COLO668 (cell line): ENCODE data around the gene CNN3.

Experiments used
- DNase-seq: peaks from one replicate; lab custom pipeline; 2025; ENCODE audit not compliant: unreplicated experiment; lab: John Stamatoyannopoulos, UW

Gene CNN3

DNA sequence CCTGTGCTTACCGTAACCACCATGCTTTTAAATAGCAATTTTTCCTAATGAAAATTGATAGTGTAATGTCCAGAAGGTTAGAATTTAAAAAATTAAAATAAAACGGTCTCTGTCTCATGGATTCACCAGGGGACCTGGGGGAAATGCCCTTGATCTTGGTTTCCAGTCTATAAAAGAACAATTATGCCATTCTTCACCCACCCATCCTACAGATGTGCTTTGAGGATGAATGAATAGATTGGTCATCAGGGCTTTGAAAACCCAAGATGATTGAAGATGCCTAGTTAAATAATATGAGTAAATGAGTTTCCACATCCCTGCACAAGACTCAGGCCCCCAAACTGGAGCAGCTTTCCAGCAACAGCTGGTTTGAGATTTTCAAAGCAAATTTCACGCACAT, 38.7 kb downstream of the CNN3 start:
- no peak for DNase-seq

DNA sequence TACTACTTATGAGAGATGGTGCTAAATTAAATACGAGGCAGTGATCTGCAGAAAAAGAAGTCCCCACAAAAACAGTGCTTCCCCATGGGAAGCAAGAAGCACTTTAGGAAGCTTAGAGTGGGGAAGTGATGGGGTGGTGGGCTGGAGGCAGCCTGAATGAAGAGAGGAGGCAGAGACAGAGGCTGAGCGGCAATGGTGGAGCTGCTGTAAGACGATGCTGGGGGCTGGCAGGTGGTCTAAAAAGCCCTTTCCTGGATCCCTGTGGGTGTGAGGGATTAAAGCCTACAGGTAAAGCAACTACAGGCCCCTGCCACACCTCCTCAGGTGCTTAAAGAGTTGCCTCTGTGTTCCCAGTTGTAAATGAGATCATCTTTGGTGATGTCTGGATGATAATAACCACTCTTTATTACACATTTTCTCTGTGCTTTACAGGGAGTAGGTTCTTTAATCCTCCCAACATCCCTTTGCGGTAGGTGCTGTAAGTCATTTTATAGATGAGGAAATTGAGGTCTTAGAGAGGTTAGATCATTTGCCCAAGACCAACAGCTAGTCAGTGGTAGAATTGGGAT, 39.2 kb downstream of the CNN3 start:
- no peak for DNase-seq

DNA sequence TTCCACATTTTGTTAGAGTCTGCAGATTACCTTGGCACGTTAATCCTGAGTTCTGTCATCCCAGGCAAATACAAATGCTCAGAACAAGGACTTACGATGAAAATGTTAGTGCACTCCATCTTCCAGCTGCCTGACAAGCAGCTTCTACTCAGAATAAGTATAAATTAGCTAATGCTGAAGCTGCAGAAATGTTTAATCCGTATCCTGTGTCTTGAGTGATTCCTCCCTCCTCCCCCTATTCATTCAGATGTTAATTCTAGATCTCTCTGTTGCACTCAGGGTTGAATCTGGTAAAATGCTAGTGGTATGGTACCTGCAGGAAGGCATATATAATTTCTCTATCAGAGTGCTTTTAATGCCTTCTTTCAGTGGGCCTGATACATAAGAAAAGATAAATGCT, 39.8 kb downstream of the CNN3 start:
- no peak for DNase-seq

DNA sequence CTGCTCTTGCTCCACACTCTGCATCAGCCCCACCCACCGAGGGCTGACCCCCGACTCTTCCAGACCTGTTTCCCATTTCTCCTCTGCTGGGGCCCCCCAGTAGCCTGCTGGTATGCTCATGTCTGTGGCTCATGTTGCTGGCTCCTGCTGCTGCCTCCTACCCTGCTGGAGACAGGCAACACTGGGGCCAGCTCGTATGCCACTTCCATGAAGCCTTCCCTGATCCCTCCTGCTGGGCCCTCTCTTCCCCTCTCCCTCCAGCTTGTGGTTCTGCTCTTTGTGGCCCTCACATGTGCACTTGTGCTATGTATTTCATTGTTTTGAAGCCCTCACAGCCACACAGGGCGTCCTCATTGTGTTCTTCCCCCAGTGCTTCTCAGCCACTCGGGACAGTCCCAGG, 40.5 kb downstream of the CNN3 start:
- DNase-seq = no peak

DNA sequence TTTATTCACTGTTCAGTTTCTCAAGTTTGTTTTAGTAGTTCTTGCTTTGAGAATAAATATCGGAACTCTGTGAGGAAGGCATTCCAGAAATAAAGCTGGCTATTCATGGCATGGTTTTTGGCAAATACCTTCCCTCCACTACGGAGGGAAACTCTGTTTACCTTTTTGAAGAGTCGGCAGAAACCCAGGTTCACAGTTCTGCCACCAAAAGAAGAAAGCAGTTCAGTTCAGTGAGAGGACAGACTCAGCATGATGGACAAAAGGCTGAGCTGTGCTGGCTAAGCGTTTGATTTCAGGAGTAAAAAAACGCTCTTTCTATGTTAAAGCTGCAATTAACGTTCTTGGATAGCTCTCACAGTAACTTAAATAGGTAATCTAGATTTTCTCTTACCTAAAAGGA, 42.4 kb downstream of the CNN3 start:
- DNase-seq = no peak

DNA sequence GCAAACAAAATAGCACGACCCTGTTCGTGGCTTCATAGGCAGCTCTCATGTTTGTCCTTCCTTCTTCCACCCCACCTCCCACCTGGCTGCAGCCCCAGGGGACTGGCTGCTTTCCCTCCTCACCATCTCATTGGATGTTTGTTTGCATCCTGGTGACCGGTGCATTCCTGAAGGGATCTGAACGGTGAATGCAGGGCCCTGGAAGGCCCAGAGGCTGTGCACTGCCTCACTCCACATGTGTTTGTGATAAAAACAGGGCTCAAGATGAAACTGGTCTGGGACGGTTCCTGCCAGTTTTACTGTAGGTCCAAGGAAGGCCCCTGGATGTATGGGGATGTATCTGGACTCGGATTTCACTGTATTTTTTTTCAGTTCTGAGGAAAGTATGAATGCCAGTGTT, 42.8 kb downstream of the CNN3 start:
- no peak for DNase-seq

DNA sequence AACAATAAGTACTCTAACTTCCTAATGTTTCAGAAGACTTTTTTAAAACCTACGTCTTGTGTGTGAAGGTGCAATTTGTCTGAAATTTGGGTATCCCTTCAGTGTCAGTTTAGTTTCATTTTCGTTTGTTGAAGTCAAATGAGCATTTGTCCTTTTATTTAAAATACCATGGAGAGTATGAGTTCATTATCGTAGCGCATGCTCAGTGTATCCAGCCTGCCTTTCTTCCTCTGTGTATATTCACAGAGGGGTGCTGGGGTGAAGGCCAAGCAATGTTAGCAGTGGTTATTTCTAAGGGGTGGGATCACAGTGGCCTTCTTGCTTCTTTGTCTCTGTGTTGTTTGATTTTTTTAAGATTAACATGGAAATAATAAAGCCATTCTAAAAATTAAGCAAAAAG, 43.2 kb downstream of the CNN3 start:
- DNase-seq = no peak

DNA sequence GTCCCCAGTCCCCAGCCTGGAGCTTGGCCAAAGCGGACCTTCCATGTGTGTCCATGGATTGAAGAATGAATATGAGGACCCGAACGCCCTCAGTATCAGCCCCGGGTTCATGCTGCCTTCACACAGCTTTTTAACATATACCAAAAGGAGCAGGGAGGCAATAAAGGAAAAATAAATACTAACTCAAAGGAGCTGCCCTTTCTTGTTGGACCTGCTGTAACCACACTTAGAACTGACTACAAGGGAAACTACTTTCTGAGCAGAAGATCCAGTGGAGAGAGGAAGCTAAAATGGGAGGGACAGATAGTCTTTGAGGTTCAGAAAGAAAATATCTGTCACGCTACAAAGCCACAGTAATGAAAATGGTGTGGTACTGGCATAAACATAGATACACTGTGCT, 48.6 kb downstream of the CNN3 start:
- no peak for DNase-seq

DNA sequence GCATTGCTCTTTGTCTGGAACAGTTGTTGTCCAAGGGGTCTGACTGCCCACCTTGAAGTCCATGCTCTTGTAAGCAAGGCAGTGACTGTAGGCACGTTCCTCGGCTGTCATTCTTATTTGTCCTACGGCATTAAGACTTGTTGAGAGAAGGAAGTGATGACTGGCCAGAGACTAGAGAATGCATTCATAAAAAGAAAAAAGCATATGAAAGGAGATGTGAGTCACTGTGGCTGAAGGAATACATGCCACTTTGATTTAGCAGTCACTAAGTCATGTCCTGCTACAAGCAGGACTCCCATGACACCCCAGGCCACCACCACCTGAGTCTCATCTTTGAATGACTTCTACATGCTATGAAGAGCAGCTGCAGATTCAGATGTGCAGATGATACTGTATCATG, 50.5 kb downstream of the CNN3 start:
- no peak for DNase-seq

DNA sequence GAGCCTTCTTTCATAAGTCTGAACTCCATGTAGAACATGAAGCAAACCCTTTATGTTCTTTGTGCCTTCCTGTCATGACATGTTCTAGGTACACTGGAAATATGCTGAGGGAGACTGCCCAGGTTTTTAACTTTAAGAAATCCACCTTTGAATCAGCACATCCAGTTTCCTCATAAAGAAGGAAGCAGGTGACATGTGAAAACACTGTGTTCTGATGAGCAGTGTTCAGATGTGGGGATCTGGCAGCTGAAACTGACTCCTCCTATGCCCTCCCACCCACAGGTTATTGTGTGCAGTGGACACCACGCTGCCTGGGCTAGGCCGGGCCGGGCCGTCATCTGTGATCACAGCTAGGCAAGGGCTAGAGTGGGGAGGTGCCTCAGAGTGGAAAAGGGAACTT, 51.1 kb downstream of the CNN3 start:
- DNase-seq = no peak

DNA sequence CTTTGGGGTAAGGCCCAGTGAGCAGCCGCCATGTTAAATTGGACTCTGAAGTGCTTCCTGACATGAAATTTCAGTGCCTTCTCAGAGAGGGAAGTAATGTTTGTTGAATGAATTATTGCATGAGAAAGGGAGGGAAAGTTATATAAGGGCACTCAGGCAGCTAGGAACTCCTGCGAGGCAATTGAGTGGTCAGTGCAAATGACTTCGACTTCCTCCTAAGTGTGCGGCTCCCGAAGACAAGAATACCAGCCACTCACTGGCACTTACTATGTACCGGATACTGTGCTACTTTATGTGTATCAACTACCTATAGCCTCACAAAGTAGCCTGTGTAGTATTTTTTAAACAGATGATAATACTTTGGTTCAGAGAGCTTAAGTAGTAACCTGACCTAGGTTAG, 52.5 kb downstream of the CNN3 start:
- DNase-seq = no peak

DNA sequence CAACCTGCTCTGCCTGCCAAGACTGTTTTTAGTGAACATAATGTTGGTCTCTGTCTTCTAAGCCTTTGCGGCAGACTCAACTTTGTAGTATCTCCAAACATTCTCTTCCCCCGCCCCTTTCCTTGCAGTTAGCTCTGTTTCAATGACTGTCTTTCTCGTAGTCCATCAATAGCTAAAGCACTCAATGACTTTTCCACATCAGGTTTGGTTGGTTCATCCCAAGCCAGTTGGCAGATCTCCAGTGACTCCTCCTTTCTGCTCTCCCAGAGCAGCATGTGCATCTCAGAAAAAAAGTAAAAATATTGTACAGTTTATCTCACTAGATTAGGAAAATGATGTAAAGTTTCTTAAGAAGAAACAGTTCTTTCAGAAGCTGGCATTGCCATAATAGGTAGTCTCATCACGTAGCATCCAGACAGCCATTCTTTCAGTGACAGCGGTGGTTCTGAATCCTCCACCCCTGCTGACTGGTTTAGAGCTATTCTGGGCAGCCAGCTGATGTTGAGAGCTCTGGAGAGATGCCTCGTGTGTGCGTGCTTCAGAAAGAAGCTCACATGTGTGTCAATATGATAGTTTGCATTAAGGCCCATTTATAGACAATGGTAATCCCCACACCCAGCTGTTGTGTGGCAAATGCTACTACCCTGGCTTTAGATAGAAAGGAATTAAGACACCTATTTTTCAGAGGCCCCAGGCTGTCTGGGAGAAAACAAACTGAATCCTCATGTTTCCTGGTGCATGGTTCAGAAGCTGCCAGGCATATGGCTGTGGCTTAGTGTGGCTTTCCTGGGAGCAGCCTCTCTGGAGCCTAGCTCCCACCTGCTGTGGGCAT, 53.2 kb downstream of the CNN3 start:
- peak; percentile 62 for DNase-seq

DNA sequence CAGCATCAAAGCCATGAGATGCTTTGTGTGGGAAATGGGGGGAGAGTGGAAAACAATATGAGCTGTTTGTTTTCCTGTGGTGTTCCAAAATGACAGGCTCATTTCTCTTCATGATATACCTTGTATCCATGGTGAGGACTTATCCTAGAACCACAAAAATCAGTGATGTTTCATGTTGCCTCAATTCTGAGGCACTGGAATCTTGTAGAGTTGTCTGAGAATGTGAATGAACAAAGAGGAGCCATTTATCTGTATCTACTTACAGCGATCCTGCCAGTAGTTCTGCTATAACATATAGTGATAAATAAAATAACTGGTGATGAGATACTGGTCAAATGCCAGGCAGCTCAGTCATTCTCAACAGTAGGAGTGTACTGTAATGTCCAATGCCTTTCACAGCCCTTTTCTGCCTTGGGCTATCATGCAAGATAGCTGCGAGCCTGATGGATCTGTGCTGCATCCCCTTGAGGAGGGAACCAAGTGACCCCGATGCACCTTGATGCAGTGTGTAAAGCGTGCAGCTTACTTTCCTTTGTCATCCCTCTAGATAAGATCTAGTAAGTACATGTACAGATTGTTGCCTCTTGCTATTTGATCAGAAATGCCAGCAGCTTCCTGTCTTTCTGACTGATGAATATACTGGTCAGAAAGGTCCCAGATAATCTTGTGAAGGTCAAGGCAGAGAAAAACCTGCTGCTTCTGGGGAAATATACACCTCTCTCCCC, 54.0 kb downstream of the CNN3 start:
- no peak for DNase-seq

DNA sequence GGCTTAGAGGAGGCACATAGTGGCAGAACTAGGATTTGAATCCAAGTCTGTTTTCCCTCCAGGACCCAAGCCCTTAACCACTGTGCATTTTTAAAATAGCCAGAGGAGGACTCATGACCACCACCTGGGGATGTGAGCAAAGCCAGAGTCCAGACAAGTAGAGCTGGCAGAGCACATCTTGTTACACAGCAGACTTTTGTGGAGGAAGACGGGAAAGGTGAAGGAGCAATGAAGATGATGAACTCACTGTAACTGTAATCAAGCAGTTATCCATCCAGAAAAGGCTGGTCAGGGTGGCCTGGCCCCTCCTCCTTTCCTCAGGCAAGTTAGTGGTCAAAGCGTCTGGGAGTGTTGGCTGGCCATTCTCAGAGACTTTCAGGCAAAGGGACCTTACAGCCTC, 55.9 kb downstream of the CNN3 start:
- DNase-seq = no peak

DNA sequence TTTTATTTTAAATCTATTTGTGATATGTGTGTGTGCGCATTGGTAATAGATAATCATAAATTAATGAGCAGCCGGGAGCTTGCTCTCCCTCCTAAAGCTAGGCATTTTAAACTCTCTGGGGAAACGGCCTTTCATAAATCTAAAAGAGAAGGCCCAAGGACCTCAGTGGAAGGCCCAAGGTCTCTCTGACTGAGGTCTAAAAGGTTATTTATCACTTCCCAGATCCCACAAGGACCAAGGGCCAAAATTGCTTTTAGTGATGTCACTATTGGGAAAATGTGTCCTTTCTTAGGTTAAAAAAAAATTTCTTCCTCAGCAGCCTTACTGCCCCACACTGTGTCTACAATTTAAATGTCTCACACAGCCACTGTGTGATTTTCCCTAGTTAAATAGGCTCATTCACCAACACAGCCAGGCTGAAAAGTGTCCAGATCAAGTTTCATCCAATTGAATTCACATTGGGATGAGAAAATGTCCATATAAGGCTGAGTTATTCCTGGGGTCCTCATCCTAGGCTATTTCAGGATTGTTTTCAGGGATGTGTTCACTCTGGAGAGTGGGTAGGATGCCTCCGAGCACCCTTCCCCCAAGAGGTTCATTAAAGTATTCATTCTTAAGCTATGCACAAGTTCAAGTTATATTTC, 60.6 kb downstream of the CNN3 start:
- DNase-seq = no peak

DNA sequence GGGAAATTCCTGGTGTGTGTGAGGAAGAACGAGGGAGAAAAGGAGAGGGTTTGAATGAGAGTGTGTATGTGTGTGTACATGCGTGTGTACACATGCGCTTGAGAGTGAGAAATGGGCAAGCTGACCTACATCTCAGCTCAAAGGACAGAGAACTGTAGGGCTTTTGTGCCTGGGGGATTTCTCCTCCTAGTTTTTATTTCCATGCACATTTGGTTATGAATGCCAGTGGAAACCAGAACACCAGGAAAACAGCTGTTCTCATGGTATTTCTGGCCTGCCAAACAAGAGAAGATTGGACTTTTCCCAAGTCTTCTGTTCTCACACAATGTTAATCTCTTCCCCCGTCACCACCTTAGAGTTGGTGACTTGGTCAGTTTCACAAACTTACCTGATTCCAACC, 61.5 kb downstream of the CNN3 start:
- DNase-seq = no peak

DNA sequence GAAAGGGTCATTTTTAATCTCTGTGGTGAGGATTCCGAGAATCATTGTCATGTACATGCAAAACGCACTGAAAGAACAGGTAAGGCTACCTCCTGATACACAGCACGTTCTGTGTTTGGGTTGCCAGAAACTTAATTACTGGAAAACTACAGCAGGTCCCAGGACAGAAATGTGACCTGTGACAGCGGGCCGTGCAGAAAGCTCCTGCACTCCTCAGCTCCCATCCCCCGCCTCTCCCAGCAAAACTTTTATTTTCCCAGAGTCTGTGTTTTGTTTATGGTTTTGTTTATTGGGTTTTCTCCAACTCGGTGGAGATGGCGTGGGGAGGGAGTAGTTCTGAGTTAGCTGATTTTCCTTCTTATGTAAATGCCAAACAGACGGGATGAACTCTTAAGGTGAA, 62.1 kb downstream of the CNN3 start:
- no peak for DNase-seq

DNA sequence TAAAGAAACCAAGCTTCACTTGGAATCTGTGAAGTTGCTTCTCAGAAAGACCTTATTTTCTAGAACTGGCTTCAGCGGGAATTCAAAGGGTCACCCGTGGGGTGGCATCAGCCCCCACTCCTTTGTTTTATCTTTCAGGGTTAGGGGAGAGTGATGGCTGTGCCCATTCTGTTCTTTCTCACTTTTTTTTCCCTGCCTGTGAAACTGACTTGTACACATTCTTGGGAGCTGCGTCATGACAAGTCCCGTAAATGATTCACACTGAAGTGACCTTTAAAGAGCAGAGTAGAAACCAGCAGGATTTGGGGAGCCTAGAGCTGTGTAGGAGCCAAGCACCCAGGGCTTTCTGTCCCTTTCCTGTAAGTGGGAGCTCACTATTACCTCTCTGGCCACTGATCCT, 63.0 kb downstream of the CNN3 start:
- DNase-seq = no peak

DNA sequence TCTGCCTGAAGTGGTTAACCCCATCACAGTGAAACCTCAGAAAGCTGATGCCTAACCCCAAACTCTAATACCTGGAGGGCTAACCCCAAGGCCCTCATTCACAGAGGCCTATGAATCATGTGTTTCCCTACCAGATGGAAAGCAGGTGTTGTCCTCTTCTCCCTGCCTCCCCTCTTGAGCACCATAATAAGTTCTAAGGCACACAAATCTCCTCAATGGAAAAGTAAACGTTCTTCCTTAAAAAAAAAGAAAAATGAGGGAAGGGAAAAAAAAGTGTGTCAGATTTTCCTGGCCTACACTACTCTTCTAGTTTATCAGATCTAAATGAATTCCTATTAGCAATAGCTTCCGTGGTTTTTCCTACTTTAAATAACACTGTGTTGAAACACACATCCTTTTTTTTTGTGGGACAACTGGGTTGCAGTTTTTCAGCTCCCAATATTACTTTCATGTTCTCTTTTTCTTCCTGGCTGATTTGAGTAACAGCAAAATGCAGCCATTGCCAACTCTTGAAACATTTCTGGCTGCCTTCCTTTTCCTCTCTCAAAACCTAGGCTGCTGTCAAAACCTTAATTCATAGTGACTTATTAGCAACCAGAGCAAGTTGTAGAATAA, 63.5 kb downstream of the CNN3 start:
- DNase-seq = no peak

DNA sequence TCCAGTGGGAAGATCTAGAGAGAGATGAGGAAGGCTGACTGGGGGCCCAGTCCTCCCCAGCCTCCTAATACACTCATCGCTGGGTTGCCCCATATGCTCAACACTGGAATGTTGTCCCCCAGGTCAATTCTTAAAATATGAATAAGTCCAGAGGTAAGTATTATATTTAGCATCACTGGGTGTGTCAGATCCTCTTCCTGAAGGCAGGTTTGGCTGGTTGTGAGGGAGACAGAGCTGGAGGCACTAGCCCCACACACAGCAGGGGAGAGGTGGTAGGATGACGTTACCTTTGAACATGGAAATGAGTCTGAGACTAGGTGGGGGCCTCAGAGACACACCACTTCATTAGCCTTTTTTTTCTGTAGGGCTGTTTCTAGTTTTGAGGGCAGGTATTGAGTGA, 64.2 kb downstream of the CNN3 start:
- no peak for DNase-seq

DNA sequence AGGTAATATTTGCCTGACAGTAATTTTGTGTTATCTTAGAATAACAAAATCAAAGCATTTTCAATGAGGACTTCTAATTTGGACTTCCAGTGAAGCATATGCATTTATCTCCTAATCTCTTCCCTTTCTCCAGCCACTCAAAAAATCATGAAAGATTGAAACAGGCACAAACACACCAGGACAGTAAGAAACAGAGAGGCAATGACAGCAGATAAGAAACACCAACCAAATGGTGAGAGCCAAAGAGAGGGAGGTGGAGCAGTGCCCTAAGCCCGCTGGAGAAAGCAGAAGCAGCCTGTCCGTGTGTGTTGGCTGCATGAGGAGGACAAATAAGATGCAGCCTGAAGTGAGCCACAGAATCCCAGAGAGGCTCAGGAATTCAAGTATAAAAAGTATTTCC, 67.7 kb downstream of the CNN3 start:
- no peak for DNase-seq
